Measurements from ENCODE around the gene CHST8.

CHST8 gene

DNA sequence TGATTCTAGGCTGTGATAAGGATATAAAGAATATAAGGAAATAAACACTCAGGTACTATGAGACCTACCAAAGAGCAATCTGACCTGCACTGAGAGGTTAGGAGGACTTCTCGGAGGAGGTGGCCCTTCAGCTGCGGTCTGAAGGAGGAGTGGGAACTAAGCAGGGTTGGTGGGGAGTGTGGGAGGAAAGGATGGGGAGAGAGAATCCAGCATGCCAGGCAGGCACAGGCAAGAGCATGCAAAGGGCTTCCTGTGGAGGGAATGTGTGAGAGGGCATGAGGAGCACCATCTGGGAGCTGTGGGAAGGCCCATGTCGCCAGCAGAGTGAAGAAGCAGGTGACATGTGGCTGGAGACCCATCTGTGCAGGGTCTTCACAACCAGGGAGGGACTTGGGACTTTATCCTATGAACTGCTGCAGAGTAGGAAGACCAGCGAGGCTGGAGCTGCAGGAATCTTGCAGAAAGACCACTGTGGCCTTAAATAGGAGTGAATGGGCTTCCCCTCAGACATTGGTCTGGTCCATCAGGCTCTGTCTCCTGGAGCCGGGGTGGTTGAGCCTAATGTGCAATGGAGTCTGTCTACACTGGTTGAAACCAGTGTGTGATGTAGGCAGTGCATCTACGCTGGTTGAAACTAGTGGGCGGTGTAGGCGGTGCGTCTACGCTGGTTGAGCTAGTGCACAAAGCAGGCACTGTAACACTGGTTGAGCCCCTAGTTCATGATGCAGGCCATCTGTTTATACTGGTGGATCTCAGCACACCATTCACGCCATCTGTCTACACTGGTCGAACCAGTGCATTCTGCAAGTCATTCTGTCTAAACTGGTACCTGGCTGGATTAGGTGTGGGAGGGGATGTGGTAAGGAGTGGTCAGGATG, 6.4 kb downstream of the CHST8 start:
- H3K4me3 ChIP-seq (ENCODE audit: low read depth, low read length): no peak overlapping the region
- TF ChIP-seq, protein P1, sequence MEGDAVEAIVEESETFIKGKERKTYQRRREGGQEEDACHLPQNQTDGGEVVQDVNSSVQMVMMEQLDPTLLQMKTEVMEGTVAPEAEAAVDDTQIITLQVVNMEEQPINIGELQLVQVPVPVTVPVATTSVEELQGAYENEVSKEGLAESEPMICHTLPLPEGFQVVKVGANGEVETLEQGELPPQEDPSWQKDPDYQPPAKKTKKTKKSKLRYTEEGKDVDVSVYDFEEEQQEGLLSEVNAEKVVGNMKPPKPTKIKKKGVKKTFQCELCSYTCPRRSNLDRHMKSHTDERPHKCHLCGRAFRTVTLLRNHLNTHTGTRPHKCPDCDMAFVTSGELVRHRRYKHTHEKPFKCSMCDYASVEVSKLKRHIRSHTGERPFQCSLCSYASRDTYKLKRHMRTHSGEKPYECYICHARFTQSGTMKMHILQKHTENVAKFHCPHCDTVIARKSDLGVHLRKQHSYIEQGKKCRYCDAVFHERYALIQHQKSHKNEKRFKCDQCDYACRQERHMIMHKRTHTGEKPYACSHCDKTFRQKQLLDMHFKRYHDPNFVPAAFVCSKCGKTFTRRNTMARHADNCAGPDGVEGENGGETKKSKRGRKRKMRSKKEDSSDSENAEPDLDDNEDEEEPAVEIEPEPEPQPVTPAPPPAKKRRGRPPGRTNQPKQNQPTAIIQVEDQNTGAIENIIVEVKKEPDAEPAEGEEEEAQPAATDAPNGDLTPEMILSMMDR (IDR thresholded peaks at IDR 0.05; ENCODE audit: low read depth, low read length): no peak

DNA sequence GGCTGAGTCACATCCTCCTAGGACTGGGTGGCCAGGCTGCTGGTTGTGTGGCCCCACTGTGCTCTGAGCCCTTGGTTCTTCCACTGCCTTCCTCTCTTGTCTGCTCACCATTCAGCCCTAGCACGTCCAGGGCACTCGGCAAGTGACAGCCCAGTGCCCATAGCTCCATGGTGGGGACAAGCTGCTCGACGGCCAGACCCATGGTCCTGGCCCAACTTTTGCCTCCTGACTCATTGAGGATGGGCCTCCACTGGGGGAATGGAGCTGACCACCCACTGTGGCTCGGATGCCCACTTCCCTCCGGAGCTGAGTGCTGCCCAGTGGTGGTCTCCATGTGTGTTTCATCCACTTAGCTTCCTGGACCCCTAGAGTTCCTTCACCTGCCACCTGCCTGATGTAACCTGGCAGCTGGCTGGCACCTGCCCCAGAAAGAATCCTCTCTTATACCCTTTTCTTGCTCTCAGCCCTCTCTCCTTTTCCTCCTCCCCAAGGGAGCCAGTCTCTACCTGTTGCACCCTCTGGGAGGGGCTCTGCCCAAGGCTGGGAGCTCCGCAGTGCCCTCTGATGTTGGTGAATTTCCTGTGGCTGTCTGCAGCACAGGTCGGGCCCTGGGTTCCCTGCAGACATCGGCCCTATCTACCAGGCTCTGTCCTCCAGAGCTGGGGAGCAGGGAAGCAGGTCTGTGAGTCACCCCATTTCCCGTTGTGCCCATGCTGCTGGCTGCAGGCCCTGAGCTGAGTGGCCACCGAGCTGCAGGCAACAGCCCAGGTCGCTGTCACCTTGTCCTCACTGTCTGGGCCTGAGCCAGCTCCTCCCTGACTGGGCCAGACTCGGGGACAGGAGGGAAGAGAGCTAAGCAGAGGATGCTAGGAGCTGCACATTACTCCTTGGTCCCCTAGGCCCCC, 7.4 kb downstream of the CHST8 start:
- TF ChIP-seq, protein P1 (IDR thresholded peaks at IDR 0.05; ENCODE audit: low read depth, low read length): no peak
- no peak overlapping the region for H3K4me3 ChIP-seq (ENCODE audit: low read depth, low read length)

DNA sequence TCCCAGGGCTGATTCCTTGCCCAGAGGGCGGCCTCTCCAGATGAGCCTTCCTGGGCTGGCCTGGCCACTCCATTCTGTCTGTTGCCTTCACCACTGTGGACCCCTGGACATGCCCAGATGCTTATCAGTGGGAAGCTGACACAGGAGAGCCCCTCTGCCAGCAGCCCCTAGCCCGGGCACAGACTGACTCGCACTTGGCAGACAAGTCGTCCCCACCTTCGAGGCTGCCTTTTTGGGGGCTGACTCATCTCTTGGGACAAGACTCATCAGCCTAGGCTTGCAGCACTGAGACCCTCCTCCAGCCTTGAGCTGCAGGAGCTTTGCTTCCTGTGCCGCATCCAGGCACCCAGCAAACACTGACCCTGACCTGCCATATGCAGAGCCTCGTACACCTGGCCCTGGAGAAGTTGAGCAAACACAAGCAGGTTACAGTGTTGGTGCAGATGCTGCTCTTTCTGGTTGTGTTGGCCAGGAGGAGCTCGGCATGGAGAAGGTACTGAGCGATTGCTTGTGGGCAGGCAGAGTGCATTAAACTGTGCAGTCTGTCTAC, 8.1 kb downstream of the CHST8 start:
- H3K4me3 ChIP-seq (ENCODE audit: low read depth, low read length): no peak overlapping the region
- TF ChIP-seq, protein P1 (IDR thresholded peaks at IDR 0.05; ENCODE audit: low read depth, low read length): no peak

DNA sequence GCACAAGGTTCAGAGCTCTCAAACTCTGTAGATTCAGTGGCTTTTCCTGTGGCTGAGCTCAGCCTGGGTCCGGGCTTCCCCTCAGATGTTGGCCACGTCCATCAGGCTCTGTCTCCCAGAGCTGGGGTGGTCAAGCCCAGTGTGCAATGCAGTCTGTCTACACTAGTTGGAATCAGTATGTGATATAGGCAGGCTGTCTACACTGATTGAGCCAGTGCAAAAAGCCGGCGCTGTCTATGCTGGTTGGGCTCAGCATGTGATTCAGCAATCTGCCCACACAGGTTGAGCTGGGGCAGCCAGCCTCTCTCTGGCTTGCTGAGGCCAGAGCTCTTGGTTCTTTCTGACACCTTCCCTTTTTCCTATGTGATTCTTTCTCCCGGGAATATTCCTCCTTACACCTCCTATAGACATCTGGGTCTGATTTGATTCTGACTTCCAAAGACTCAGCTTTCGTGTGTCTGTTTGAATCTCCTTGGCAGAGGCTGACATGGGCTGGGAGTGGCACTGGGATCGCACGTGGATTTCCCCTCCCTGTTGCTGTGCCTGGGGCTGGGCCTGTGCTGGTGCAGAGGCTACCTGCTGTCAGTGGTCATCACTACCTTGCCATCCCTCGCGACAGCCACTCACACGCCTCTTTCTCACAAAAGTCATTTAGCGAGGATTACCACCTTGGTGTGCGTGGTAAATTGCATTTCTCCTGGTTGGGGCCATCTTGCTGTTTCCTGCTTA, 9.3 kb downstream of the CHST8 start:
- H3K4me3 ChIP-seq (ENCODE audit: low read depth, low read length): no peak overlapping the region
- TF ChIP-seq, protein P1 (IDR thresholded peaks at IDR 0.05; ENCODE audit: low read depth, low read length): no peak

DNA sequence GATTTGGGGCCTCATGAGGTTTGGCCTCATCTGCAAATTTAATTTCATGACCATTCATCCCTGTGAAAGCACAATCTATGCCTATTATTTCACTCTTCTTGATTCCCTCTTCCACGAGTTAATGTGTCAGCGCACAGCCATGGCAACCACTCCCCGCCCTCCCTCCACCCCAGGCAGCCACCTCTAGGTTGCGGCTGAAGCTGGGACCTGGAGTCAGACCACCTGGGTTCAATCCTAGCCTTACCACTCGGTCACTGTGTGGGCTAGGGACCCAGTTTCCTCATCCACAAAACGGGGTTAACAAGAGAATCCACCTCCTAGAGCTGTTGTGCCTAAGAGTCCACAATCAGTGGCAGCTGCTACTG, 9.8 kb downstream of the CHST8 start:
- TF ChIP-seq, protein P1 (IDR thresholded peaks at IDR 0.05; ENCODE audit: low read depth, low read length): no peak
- no peak overlapping the region for H3K4me3 ChIP-seq (ENCODE audit: low read depth, low read length)

DNA sequence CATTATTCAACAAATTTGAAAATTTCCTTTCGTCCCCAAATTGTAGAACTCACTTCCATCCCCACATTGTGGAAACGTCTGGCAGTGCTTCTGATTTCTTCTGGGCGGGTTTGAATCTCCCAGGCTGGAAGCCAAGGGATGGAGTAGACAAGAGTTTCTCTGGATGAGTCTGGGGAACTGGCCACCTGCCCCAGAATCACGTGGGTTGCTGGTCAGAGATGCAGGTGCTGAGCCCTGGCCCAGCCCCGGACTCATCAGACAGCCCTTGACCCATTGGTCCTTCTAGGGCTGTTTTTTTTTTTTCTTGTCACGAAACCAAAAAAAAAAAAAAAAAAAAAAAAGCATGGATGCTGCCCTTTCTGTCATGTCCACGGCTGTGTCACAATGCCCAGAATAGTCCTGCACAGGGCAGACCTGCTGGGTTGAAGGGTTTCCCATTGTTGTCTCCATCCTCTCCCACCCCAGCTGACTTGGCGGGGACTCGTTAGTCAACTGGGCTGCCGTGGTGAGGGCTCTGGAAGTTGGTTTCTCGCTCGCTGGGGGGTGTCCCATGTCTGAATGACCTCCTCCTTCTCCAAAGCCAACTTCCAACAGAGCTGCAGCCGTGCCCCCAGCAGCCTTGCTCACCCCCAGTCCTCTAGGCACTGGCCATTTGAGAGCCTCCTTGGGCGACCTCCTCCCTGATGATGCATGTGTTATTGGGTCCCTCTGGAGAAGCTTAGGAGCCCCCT, 12.8 kb downstream of the CHST8 start:
- TF ChIP-seq, protein P1 (IDR thresholded peaks at IDR 0.05; ENCODE audit: low read depth, low read length): no peak

More for the DNA sequence above, 12.8 kb downstream of the CHST8 start:
- H3K4me3 ChIP-seq (ENCODE audit: low read depth, low read length): no peak overlapping the region
